ENCODE results near the gene TRIM10. TPM values are rescaled to one million over a fixed set of nuclear protein-coding genes. Genes with fewer than 3 reads are reported as not detected.

TRIM10 gene
- total and polyA plus RNA-seq, 3 donors from 2014 or later = 0.17 to 0.25 TPM; not detected in 1

- Histone ChIP-seq H3K36me3 (ENCODE audit: low read depth, missing control alignments) (no peaks in the 10 kb centered on the region), H3K9me3 (no peaks in the 10 kb centered on the region), H3K27ac (no peak overlapping the region), H3K4me3 (no peak overlapping the region), H3K27me3 (no peaks in the 10 kb centered on the region), H3K4me1 (no peaks in the 10 kb centered on the region)
- TF ChIP-seq POLR2A (IDR thresholded peaks at IDR 0.05) = no peak
- TF ChIP-seq CTCF (IDR thresholded peaks at IDR 0.05) = no peak
- DNase-seq = no peak
- intact Hi-C loops (cut with DNase I; ENCODE audit: low total_unique reads) = no loop called here
- 88 to 96% methylated on average over 9 to 12 of the region's 12 CpGs for WGBS, 2 donors
These were observed 35.4 kb upstream of the TRIM10 start for GRCh38 chr6:30196376-30196775.

- no peak for DNase-seq
- intact Hi-C loops (cut with DNase I; ENCODE audit: low total_unique reads) = no loop called here
- Histone ChIP-seq H3K4me1 (no peaks in the 10 kb centered on the region), H3K4me3 (no peak overlapping the region), H3K9me3 (no peaks in the 10 kb centered on the region), H3K27me3 (no peaks in the 10 kb centered on the region), H3K27ac (no peak overlapping the region), H3K36me3 (ENCODE audit: low read depth, missing control alignments) (no peaks in the 10 kb centered on the region)
- 96 to 100% methylated on average over 1 of the region's 1 CpG for WGBS, 2 donors
- TF ChIP-seq POLR2A (IDR thresholded peaks at IDR 0.05) (no peak), CTCF (IDR thresholded peaks at IDR 0.05) (no peak)
These were observed 34.9 kb upstream of the TRIM10 start for GRCh38 chr6:30195951-30196350.

GRCh38 chr6:30194797-30195690 lies 34.0 kb upstream of the TRIM10 start:
- TF ChIP-seq POLR2A (IDR thresholded peaks at IDR 0.05) (no peak), CTCF (IDR thresholded peaks at IDR 0.05) (no peak)
- no peak for DNase-seq
- intact Hi-C loops (cut with DNase I; ENCODE audit: low total_unique reads) = no loop called here
- H3K27ac ChIP-seq = no peak overlapping the region
- H3K4me3 ChIP-seq = no peak overlapping the region
- no peaks in the 10 kb centered on the region for H3K27me3 ChIP-seq
- H3K36me3 ChIP-seq (ENCODE audit: low read depth, missing control alignments) = no peaks in the 10 kb centered on the region
- 92 to 93% methylated on average over 7 to 8 of the region's 8 CpGs for WGBS, 2 donors
- no peaks in the 10 kb centered on the region for H3K4me1 ChIP-seq
- no peaks in the 10 kb centered on the region for H3K9me3 ChIP-seq

- no peaks in the 10 kb centered on the region for H3K27me3 ChIP-seq
- H3K27ac ChIP-seq = no peak overlapping the region
- TF ChIP-seq POLR2A (IDR thresholded peaks at IDR 0.05) (no peak), CTCF (IDR thresholded peaks at IDR 0.05) (no peak)
- intact Hi-C loops (cut with DNase I; ENCODE audit: low total_unique reads) = no loop called here
- H3K4me1 ChIP-seq = no peaks in the 10 kb centered on the region
- no peaks in the 10 kb centered on the region for H3K9me3 ChIP-seq
- WGBS, 2 donors = 90 to 96% methylated on average over 4 to 7 of the region's 7 CpGs
- H3K4me3 ChIP-seq = no peak overlapping the region
- DNase-seq = no peak
- H3K36me3 ChIP-seq (ENCODE audit: low read depth, missing control alignments) = no peaks in the 10 kb centered on the region
These were observed 31.1 kb upstream of the TRIM10 start for GRCh38 chr6:30192076-30192475.

- H3K27ac ChIP-seq = no peak overlapping the region
- peaks cover 4% of the 10 kb centered on the region for H3K4me1 ChIP-seq
- TF ChIP-seq CTCF (IDR thresholded peaks at IDR 0.05) (no peak), POLR2A (IDR thresholded peaks at IDR 0.05) (no peak)
- DNase-seq = no peak
- no peaks in the 10 kb centered on the region for H3K27me3 ChIP-seq
- no peaks in the 10 kb centered on the region for H3K36me3 ChIP-seq (ENCODE audit: low read depth, missing control alignments)
- 84 to 96% methylated on average over 4 to 5 of the region's 5 CpGs for WGBS, 2 donors
- H3K9me3 ChIP-seq = no peaks in the 10 kb centered on the region
- no peak overlapping the region for H3K4me3 ChIP-seq
- intact Hi-C loops (cut with DNase I; ENCODE audit: low total_unique reads) = no loop called here
These were observed 27.5 kb upstream of the TRIM10 start for GRCh38 chr6:30188541-30188940.
